Tongue (tissue), 2 donors: ENCODE data around the gene ACO1. TPM values are rescaled to one million over a fixed set of nuclear protein-coding genes. Genes with fewer than 3 reads are reported as not detected.

Experiments
- DNase-seq: peaks from one replicate; pipeline ENCODE4 v3.0.0-alpha.2; 2015
- total RNA-seq: library from RNA; depleted of rRNA; stranded (reverse); fragments of >200 nt; gene quantifications from one replicate; pipeline ENCODE4 v1.2.3, GENCODE V29; 2014

ACO1 gene
- total RNA-seq, 1 donor from 2014 or later: 35.2 TPM

- DNase-seq: no peak
Measured at GRCh38 chr9:32422237-32422806, 37.9 kb downstream of the ACO1 start.

- no peak for DNase-seq
Measured at GRCh38 chr9:32423371-32423770, 38.9 kb downstream of the ACO1 start.

- DNase-seq: no peak
Measured at GRCh38 chr9:32424616-32425015, 40.2 kb downstream of the ACO1 start.

- no peak for DNase-seq
Measured at GRCh38 chr9:32426278-32426939, 42.0 kb downstream of the ACO1 start.

- no peak for DNase-seq
Measured at GRCh38 chr9:32427111-32427873, 42.8 kb downstream of the ACO1 start.

GRCh38 chr9:32430720-32431119 lies 46.3 kb downstream of the ACO1 start:
- DNase-seq: no peak

- DNase-seq: no peak
Measured at GRCh38 chr9:32431196-32431595, 46.8 kb downstream of the ACO1 start.

GRCh38 chr9:32431940-32432555 lies 47.6 kb downstream of the ACO1 start:
- DNase-seq: peak; percentile 62

GRCh38 chr9:32434892-32435291 lies 50.4 kb downstream of the ACO1 start:
- DNase-seq: no peak

- no peak for DNase-seq
Measured at GRCh38 chr9:32441678-32442077, 57.2 kb downstream of the ACO1 start.

GRCh38 chr9:32442433-32442832 lies 58.0 kb downstream of the ACO1 start:
- no peak for DNase-seq

GRCh38 chr9:32449969-32450368 lies 65.5 kb downstream of the ACO1 start:
- no peak for DNase-seq

GRCh38 chr9:32454280-32454679 lies 69.8 kb downstream of the ACO1 start:
- DNase-seq: no peak

- DNase-seq: no peak
Measured at GRCh38 chr9:32455738-32456137, 71.3 kb downstream of the ACO1 start.

- no peak for DNase-seq
Measured at GRCh38 chr9:32456564-32456963, 72.1 kb downstream of the ACO1 start.

- DNase-seq: no peak
Measured at GRCh38 chr9:32463500-32464293, 79.3 kb downstream of the ACO1 start.

- DNase-seq: no peak
Measured at GRCh38 chr9:32468740-32469139, 84.3 kb downstream of the ACO1 start.

GRCh38 chr9:32472344-32472743 lies 87.9 kb downstream of the ACO1 start:
- no peak for DNase-seq

GRCh38 chr9:32483343-32483742 lies 98.9 kb downstream of the ACO1 start:
- DNase-seq: no peak

- DNase-seq: no peak
Measured at GRCh38 chr9:32486839-32487562, 102.6 kb downstream of the ACO1 start.

GRCh38 chr9:32487981-32488380 lies 103.5 kb downstream of the ACO1 start:
- peak; percentile 26 for DNase-seq

GRCh38 chr9:32490601-32491000 lies 106.2 kb downstream of the ACO1 start:
- DNase-seq: no peak
